Stimulated activated CD4-positive, alpha-beta T cell treated with anti-CD3 and anti-CD28 coated beads, TNF-alpha, amount 100 ng/mL, for 24 hours (primary cell): ENCODE data around the gene TRIP11.
A peak's percentile ranks its signal among the peaks of the same experiment; 100 is the strongest.

Source experiments
- DNase-seq, 3 experiments: peaks; one replicate each; pipeline ENCODE4 v3.0.0-alpha.2; 2020; ENCODE audit warnings: low read depth in 3 of 3

The TRIP11 gene

GRCh38 chr14:92010644-92011043 lies 29.2 kb downstream of the TRIP11 start:
- no peak for DNase-seq

- no peak for DNase-seq
These were observed 30.3 kb downstream of the TRIP11 start for GRCh38 chr14:92009604-92010003.

GRCh38 chr14:92005019-92005418 lies 34.8 kb downstream of the TRIP11 start:
- DNase-seq = no peak

GRCh38 chr14:92004062-92004461 lies 35.8 kb downstream of the TRIP11 start:
- no peak for DNase-seq

- no peak for DNase-seq
These were observed 40.9 kb downstream of the TRIP11 start for GRCh38 chr14:91998667-91999570.

GRCh38 chr14:91997492-91997891 lies 42.4 kb downstream of the TRIP11 start:
- DNase-seq = no peak

GRCh38 chr14:91996948-91997371 lies 42.9 kb downstream of the TRIP11 start:
- DNase-seq = no peak

GRCh38 chr14:91987192-91987591 lies 52.7 kb downstream of the TRIP11 start:
- DNase-seq = no peak

- DNase-seq = no peak
These were observed 54.2 kb downstream of the TRIP11 start for GRCh38 chr14:91985521-91986255.

- no peak for DNase-seq
These were observed 54.9 kb downstream of the TRIP11 start for GRCh38 chr14:91985008-91985407.

GRCh38 chr14:91983588-91983987 lies 56.3 kb downstream of the TRIP11 start:
- DNase-seq = no peak

- no peak for DNase-seq
These were observed 59.7 kb downstream of the TRIP11 start for GRCh38 chr14:91980157-91980556.

GRCh38 chr14:91977884-91978283 lies 62.0 kb downstream of the TRIP11 start:
- DNase-seq = no peak

GRCh38 chr14:91975763-91976162 lies 64.1 kb downstream of the TRIP11 start:
- DNase-seq = no peak

- DNase-seq = no peak
These were observed 68.6 kb downstream of the TRIP11 start for GRCh38 chr14:91971188-91971778.

- peak in 1 of 3 experiments; percentile 21 for DNase-seq
These were observed 71.6 kb downstream of the TRIP11 start for GRCh38 chr14:91968280-91968679.

GRCh38 chr14:91964724-91965123 lies 75.1 kb downstream of the TRIP11 start:
- no peak for DNase-seq

GRCh38 chr14:91964011-91964410 lies 75.8 kb downstream of the TRIP11 start:
- DNase-seq = no peak

GRCh38 chr14:91963465-91963864 lies 76.4 kb downstream of the TRIP11 start:
- no peak for DNase-seq

GRCh38 chr14:91961297-91962220 lies 78.3 kb downstream of the TRIP11 start:
- no peak for DNase-seq

GRCh38 chr14:91957876-91958313 lies 82.0 kb downstream of the TRIP11 start:
- no peak for DNase-seq
